SU-DHL-6 (cell line): ENCODE measurements around the gene TAB2.
"Not testable (repeated sequence)": the region's sequence is repeated elsewhere in the genome, so short reads cannot be mapped to it uniquely, and the experiment has no call there.

ENCODE experiments used
- EZH2phosphoT487 ChIP-seq: fragments of 200-600 bp; sonication (generic), shearing (Covaris generic); conservative IDR thresholded peaks from 2 replicates; pipeline ENCODE4 v1.6.1; 2018; ENCODE audit warnings: mild to moderate bottlenecking, antibody characterized with exemption, low read length, moderate library complexity, mixed read lengths
- TF ChIP-seq, protein P1 (sequence below): fragments of 200-600 bp; sonication (generic); IDR thresholded peaks from one replicate; pipeline ENCODE4 v1.5.1; 2017; ENCODE audit warnings: antibody characterized with exemption, mild to moderate bottlenecking, low read length, moderate library complexity; ENCODE audit not compliant: insufficient read depth, poor library complexity, severe bottlenecking

DNA sequence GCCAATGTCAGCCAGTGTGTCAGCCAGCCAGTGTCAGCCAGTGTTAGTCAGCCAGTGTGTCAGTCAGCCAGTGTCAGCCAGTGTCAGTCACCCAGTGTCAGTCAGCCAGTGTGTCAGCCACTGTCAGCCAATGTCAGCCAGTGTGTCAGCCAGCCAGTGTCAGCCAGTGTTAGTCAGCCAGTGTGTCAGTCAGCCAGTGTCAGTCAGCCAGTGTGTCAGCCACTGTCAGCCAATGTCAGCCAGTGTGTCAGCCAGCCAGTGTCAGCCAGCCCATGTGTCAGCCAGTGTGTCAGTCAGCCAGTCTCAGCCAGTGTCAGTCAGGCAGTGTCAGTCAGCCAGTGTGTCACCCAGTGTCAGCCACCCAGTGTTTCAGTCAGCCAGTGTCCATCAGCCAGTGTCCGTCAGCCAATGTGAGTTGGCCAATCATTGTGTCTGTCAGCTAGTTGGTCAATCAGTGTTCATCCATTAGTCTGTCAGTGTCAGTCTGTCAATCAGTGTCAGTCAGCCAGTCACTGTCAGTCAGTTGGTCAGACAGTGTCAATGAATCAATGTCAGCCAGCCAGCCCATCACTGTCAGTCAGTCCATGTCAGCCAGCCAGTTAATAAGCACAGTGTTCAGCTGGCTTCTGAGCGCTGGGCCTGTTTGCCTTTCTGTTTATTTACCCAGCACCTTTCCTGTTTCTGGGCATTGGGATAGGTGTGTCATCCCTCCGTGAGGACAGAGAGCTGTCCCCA lies 127.0 kb downstream of the TAB2 start:
- TF ChIP-seq EZH2phosphoT487: not testable (repeated sequence)
- TF ChIP-seq, protein P1, sequence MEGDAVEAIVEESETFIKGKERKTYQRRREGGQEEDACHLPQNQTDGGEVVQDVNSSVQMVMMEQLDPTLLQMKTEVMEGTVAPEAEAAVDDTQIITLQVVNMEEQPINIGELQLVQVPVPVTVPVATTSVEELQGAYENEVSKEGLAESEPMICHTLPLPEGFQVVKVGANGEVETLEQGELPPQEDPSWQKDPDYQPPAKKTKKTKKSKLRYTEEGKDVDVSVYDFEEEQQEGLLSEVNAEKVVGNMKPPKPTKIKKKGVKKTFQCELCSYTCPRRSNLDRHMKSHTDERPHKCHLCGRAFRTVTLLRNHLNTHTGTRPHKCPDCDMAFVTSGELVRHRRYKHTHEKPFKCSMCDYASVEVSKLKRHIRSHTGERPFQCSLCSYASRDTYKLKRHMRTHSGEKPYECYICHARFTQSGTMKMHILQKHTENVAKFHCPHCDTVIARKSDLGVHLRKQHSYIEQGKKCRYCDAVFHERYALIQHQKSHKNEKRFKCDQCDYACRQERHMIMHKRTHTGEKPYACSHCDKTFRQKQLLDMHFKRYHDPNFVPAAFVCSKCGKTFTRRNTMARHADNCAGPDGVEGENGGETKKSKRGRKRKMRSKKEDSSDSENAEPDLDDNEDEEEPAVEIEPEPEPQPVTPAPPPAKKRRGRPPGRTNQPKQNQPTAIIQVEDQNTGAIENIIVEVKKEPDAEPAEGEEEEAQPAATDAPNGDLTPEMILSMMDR: not testable (repeated sequence)
